H1 (cell line): ENCODE data around the gene KRTAP12-4. TPM values are rescaled to one million over a fixed set of nuclear protein-coding genes. Genes with fewer than 3 reads are reported as not detected.

Experiments
- GTF2F1 ChIP-seq: IDR thresholded peaks from 2 replicates; pipeline ENCODE4 v1.6.1; 2012; ENCODE audit warnings: low read depth, low read length, improper control_type of control experiment, borderline replicate concordance
- SIRT6 ChIP-seq: IDR thresholded peaks from one replicate; pipeline ENCODE4 v1.7.1; 2012; ENCODE audit warnings: low read length, inconsistent platforms
- SRF ChIP-seq: IDR thresholded peaks from 2 replicates; pipeline ENCODE4 v1.6.1; 2011; ENCODE audit warnings: mild to moderate bottlenecking, low read depth, low read length, moderate library complexity
- SUZ12 ChIP-seq: fragments of 200-600 bp; sonication (generic); IDR thresholded peaks from 2 replicates; pipeline ENCODE4 v1.6.1; 2012; ENCODE audit warnings: mild to moderate bottlenecking, inconsistent platforms, low read length, moderate library complexity, mixed read lengths
- TCF12 ChIP-seq: IDR thresholded peaks from 2 replicates; pipeline ENCODE4 v1.6.1; 2011; ENCODE audit warnings: low read depth, mild to moderate bottlenecking, low read length
- polyA plus RNA-seq, 7 experiments: library from polyadenylated mRNA; depleted of rRNA in 3 of 7; stranded (reverse) in 5 of 7; unstranded in 2 of 7; fragments of >200 nt in 5 of 7; fragments of 200-250 nt in 2 of 7; gene quantifications; 1 replicate in 5 of 7; 2 replicates in 1 of 7; 4 replicates in 1 of 7; pipeline versions ENCODE4 v1.2.1 to v1.2.3, GENCODE V29; 2011 to 2013; ENCODE audit warnings: missing spikeins in 2 of 7, mixed read lengths in 2 of 7
- total RNA-seq: library from RNA; stranded (reverse); fragmentation: NEBNext Ultra II Directional; extraction: Animal tissue kit (Norgen Biotek cat#: 25700); gene quantifications from 2 replicates; pipeline ENCODE4 v1.2.1, GENCODE V29; 2021

Gene KRTAP12-4
- total and polyA plus RNA-seq, 2 of the 8 experiments (the other 6 are each of a cell fraction or from before 2014, with no cell fraction given), result not detected

DNA sequence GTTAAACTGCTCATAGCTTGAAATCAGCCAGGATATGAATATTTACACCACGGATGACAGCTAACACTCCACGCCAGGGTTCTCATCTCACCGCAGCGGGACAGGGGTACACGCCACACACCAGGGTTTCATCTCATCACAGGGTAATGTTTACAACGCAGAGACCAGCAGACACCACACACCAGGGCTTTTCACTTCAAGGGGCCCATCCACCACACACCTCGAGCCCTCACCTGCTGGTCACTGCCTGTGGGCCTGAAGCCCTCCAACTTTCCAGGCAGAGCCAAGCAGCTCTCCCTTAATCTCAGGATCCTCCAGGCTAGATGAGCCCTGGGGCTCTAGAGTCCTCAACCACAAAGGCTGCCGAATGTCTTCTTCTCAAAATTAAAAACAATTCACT is 41.2 kb upstream of the KRTAP12-4 start (continued):
- TF ChIP-seq SUZ12 (no peak), TCF12 (no peak), SRF (no peak), SIRT6 (no peak), GTF2F1 (no peak)
